ENCODE results near the gene CD68.

- no peak for TF ChIP-seq POLR2AphosphoS5 (IDR thresholded peaks at IDR 0.05)
- TF ChIP-seq CTCF (IDR thresholded peaks at IDR 0.05): no peak
These were observed 9.2 kb downstream of the CD68 start for GRCh38 chr17:7588553-7589203.
